Thyroid gland (tissue), 4 donors: ENCODE measurements around the gene CFL1. TPM values are rescaled to one million over a fixed set of nuclear protein-coding genes. Genes with fewer than 3 reads are reported as not detected.
A peak's percentile ranks its signal among the peaks of the same experiment; 100 is the strongest.
"Not testable (repeated sequence)": the region's sequence is repeated elsewhere in the genome, so short reads cannot be mapped to it uniquely, and the experiment has no call there.

Experiments
- DNase-seq, 2 donors: peaks; one replicate each; pipeline ENCODE4 v3.0.0-alpha.2; 2019
- H3K27ac ChIP-seq, 3 donors: fragments of 200-600 bp; sonication (generic); 1 replicate in 2 of 3; 2 replicates in 1 of 3; pipeline ENCODE4 v1.5.1; 2016 to 2019; ENCODE audit warnings: mild to moderate bottlenecking in 1 of 3, moderate library complexity in 1 of 3
- H3K27me3 ChIP-seq: fragments of 200-600 bp; sonication (generic); one replicate; pipeline ENCODE4 v1.5.1; 2019
- H3K36me3 ChIP-seq, 2 donors: fragments of 200-600 bp; sonication (generic); one replicate each; pipeline ENCODE4 v1.5.1; 2016 to 2019
- H3K4me1 ChIP-seq, 2 donors: fragments of 200-600 bp; sonication (generic); one replicate each; pipeline ENCODE4 v1.5.1; 2017 to 2019
- H3K4me3 ChIP-seq, 3 donors: fragments of 200-600 bp; sonication (generic); replicated peaks in 1 of 3; 1 replicate in 2 of 3; 2 replicates in 1 of 3; pipeline ENCODE4 v1.5.1; 2016; ENCODE audit warnings: mild to moderate bottlenecking in 1 of 3
- H3K9me3 ChIP-seq: fragments of 200-600 bp; sonication (generic); one replicate; pipeline ENCODE4 v1.5.1; 2017
- CTCF ChIP-seq, 6 experiments: fragments of 200-600 bp in 3 of 6; fragments of 450-650 bp in 3 of 6; sonication (generic) in 3 of 6; IDR thresholded peaks; one replicate each; pipeline ENCODE4 v1.5.1; 2016 to 2019; ENCODE audit warnings: antibody characterized with exemption in 6 of 6, mild to moderate bottlenecking in 2 of 6, inconsistent platforms in 1 of 6, moderate library complexity in 1 of 6
- POLR2A ChIP-seq, 2 donors: fragments of 450-650 bp; IDR thresholded peaks; one replicate each; pipeline ENCODE4 v1.6.1; 2017; ENCODE audit warnings: antibody characterized with exemption in 2 of 2, mild to moderate bottlenecking in 2 of 2, moderate library complexity in 1 of 2
- WGBS, 2 donors: methylation state at CpG; one replicate each; pipeline ENCODE4 v1.1.5; 2017; 5-methylcytosine and 5-hydroxymethylcytosine counted together
- intact Hi-C: fragments of 100-400 bp; cut with DNase I; formaldehyde crosslinking; loops from one replicate; pipeline ENCODE4 v1.15.1; 2023
- total RNA-seq, 4 donors: library from RNA; depleted of rRNA; stranded (reverse); fragments of >200 nt; gene quantifications; one replicate each; pipeline ENCODE4 v1.2.3, GENCODE V29; 2016

CFL1 gene
- total RNA-seq, 4 donors from 2014 or later: 330 to 581 (median 494) TPM

- Histone ChIP-seq H3K4me3 (no peak overlapping the region), H3K27ac (no peak overlapping the region), H3K27me3 (no peaks in the 10 kb centered on the region), H3K4me1 (peaks cover 0 to 10% of the 10 kb centered on the region in 2 donors), H3K9me3 (no peaks in the 10 kb centered on the region), H3K36me3 (peaks cover 32 to 34% of the 10 kb centered on the region in 2 donors)
- TF ChIP-seq CTCF (IDR thresholded peaks at IDR 0.05) (peak in 3 of 6 experiments; percentile 10 to 21 (median 15)), POLR2A (IDR thresholded peaks at IDR 0.05) (no peak)
- 80 to 89% methylated on average over 10 to 13 of the region's 14 CpGs for WGBS, 2 donors
- no peak for DNase-seq
- intact Hi-C loops: no loop called here
These were observed 6.8 kb downstream of the CFL1 start for GRCh38 chr11:65851083-65851579.

DNA sequence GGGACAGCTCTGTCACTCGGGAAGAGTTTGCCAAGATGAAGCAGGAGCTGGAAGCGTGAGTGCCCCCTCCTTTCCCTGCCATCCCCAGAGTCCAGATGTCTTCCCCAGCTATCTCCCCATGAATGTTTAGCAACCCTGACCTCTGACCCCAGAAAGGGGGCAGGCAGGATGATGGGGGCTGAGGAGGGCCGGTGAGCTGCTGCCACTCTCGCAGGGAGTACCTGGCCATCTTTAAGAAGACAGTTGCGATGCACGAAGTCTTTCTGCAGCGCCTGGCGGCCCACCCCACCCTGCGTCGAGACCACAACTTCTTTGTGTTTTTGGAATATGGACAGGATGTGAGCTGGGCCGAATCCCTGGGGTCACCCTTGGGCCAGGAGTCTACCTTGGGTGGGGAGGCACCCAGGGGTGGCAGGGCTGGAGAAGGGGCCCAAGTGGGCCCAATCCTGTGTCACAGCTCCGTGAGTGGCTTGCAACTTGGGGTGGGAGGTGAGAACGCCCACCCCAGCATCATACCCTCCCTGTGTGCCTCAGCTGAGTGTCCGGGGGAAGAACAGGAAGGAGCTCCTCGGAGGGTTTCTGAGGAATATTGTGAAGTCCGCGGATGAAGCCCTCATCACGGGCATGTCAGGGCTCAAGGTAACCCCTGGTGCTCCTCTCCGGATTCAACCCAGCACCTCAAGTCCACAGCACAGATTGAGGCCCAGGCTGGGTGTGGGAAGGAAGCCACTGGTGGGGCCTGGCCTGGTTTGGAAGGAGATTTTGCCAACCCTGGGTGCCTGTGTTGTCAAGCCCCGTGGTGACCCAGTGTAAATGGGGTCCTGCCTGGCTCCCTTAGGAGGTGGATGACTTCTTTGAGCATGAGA is 7.5 kb downstream of the CFL1 start:
- TF ChIP-seq CTCF (IDR thresholded peaks at IDR 0.05) (no peak), POLR2A (IDR thresholded peaks at IDR 0.05) (no peak)
- intact Hi-C loops: no loop called here
- no peak for DNase-seq
- 76 to 83% methylated on average over 18 to 20 of the region's 20 CpGs for WGBS, 2 donors
- Histone ChIP-seq H3K4me3 (no peak overlapping the region), H3K27me3 (no peaks in the 10 kb centered on the region), H3K9me3 (no peaks in the 10 kb centered on the region), H3K4me1 (peaks cover 0 to 4% of the 10 kb centered on the region in 2 donors), H3K27ac (no peak overlapping the region), H3K36me3 (peaks cover 25 to 27% of the 10 kb centered on the region in 2 donors)

DNA sequence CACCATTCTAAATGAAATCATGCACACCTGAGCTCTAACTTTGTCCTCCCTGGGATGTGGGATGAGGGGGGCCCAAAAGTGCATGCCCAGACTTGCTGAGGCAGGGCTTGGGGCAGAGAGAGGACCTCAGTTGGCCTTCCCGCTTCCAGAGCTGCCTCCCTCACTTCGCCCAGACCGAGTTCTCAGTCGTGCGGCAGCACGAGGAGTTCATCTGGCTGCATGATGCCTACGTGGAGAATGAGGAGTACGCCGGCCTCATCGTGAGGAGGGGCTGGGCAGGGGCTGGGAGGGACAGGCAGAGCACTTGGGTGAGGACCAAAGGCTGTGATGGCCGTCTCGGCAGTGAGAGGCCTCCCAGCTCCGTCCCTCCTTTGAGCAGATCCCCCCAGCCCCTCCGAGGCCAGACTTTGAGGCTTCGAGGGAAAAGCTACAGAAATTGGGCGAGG is 8.2 kb downstream of the CFL1 start:
- no peak for DNase-seq
- Histone ChIP-seq H3K9me3 (no peaks in the 10 kb centered on the region), H3K27ac (no peak overlapping the region), H3K4me1 (no peaks in the 10 kb centered on the region), H3K36me3 (peaks cover 19 to 21% of the 10 kb centered on the region in 2 donors), H3K27me3 (no peaks in the 10 kb centered on the region), H3K4me3 (no peak overlapping the region)
- no peak for TF ChIP-seq POLR2A (IDR thresholded peaks at IDR 0.05)
- TF ChIP-seq CTCF (IDR thresholded peaks at IDR 0.05): no peak
- WGBS, 2 donors: 40 to 59% methylated on average over 1 to 16 of the region's 16 CpGs
- intact Hi-C loops: no loop called here

GRCh38 chr11:65849366-65849765 is 8.6 kb downstream of the CFL1 start:
- TF ChIP-seq CTCF (IDR thresholded peaks at IDR 0.05): no peak
- no peak for TF ChIP-seq POLR2A (IDR thresholded peaks at IDR 0.05)
- Histone ChIP-seq H3K4me1 (no peaks in the 10 kb centered on the region), H3K36me3 (peaks cover 15 to 16% of the 10 kb centered on the region in 2 donors), H3K27me3 (no peaks in the 10 kb centered on the region), H3K27ac (no peak overlapping the region), H3K4me3 (no peak overlapping the region), H3K9me3 (no peaks in the 10 kb centered on the region)
- 57 to 68% methylated on average over 4 to 8 of the region's 8 CpGs for WGBS, 2 donors
- intact Hi-C loops: no loop called here
- no peak for DNase-seq

DNA sequence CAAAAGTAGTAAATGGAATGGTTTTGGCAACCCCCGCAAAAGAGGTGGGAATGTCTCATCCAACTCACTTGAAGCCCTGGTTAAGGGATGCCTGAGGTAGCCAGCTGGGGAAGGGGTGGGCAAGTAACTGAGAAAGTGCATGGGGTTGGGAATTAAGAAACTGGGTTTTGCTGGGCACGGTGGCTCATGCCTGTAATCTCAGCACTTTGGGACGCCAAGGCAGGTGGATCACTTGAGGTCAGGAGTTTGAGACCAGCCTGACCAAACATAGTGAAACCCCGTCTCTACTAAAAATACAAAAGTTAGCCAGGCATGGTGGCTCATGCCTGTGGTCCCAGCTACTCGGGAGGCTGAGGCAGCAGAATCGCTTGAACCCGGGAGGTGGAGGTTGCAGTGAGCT is 9.3 kb downstream of the CFL1 start:
- H3K4me1 ChIP-seq, H3K27ac ChIP-seq, H3K36me3 ChIP-seq, DNase-seq, H3K27me3 ChIP-seq, intact Hi-C loops, H3K4me3 ChIP-seq, H3K9me3 ChIP-seq: not testable (repeated sequence)
- WGBS, 2 donors: 32% methylated on average over 7 of the region's 7 CpGs
